MM.1S (cell line): Measurements from ENCODE around the gene MARCHF9.

Experiments
- DNase-seq: peaks from one replicate; pipeline ENCODE4 v3.0.0-alpha.2; 2015
- H2AFZ ChIP-seq: fragments of 300-600 bp; sonication (generic); 2 replicates; pipeline ENCODE4 v1.6.0; 2016; ENCODE audit warnings: antibody characterized with exemption, low read length
- H3F3A ChIP-seq: fragments of 300-600 bp; sonication (generic); 2 replicates; pipeline ENCODE4 v1.6.1; 2016; ENCODE audit warnings: mild to moderate bottlenecking, antibody characterized with exemption, low read length, moderate library complexity, mixed read lengths; ENCODE audit not compliant: insufficient read depth
- H3K27ac ChIP-seq: fragments of 300-600 bp; sonication (generic); 2 replicates; pipeline ENCODE4 v1.5.1; 2016; ENCODE audit warnings: mild to moderate bottlenecking, low read length
- H3K27me3 ChIP-seq: fragments of 300-600 bp; sonication (generic); replicated peaks from 2 replicates; pipeline ENCODE4 v1.6.0; 2016; ENCODE audit warnings: low read length; ENCODE audit not compliant: insufficient read depth
- H3K36me3 ChIP-seq: fragments of 300-600 bp; sonication (generic); replicated peaks from 2 replicates; pipeline ENCODE4 v1.6.1; 2016; ENCODE audit warnings: mild to moderate bottlenecking, low read length, mixed read lengths; ENCODE audit not compliant: insufficient read depth
- H3K4me1 ChIP-seq: fragments of 300-600 bp; sonication (generic); 2 replicates; pipeline ENCODE4 v1.6.1; 2016; ENCODE audit warnings: low read length, mixed read lengths
- H3K4me2 ChIP-seq: fragments of 300-600 bp; sonication (generic); 2 replicates; pipeline ENCODE4 v1.6.0; 2016; ENCODE audit warnings: low read depth, low read length
- H3K4me3 ChIP-seq: fragments of 300-600 bp; sonication (generic); 2 replicates; pipeline ENCODE4 v1.5.1; 2016; ENCODE audit warnings: low read length, mixed read lengths
- H3K79me2 ChIP-seq: fragments of 300-600 bp; sonication (generic); 2 replicates; pipeline ENCODE4 v1.6.1; 2016; ENCODE audit warnings: mixed run types, low read length, mixed read lengths
- H3K9ac ChIP-seq: fragments of 300-600 bp; sonication (generic); 2 replicates; pipeline ENCODE4 v1.6.1; 2016; ENCODE audit warnings: low read length, mixed read lengths
- H3K9me2 ChIP-seq: fragments of 300-600 bp; sonication (generic); replicated peaks from 2 replicates; pipeline ENCODE4 v1.6.1; 2016; ENCODE audit warnings: mild to moderate bottlenecking, low read length, mixed read lengths; ENCODE audit not compliant: insufficient read depth
- H3K9me3 ChIP-seq: fragments of 300-600 bp; sonication (generic); replicated peaks from 2 replicates; pipeline ENCODE4 v1.6.1; 2016; ENCODE audit warnings: mild to moderate bottlenecking, low read length, mixed read lengths; ENCODE audit not compliant: insufficient read depth
- H4K20me1 ChIP-seq: fragments of 300-600 bp; sonication (generic); 2 replicates; pipeline ENCODE4 v1.6.1; 2016; ENCODE audit warnings: mild to moderate bottlenecking, low read length, moderate library complexity, mixed read lengths; ENCODE audit not compliant: insufficient read depth
- CTCF ChIP-seq: fragments of 300-600 bp; sonication (generic); IDR thresholded peaks from 2 replicates; pipeline ENCODE4 v1.5.1; 2016; ENCODE audit warnings: antibody characterized with exemption, low read length, mixed read lengths
- EZH2 ChIP-seq: fragments of 300-600 bp; sonication (generic); optimal IDR thresholded peaks from 2 replicates; pipeline ENCODE3; 2017; ENCODE audit warnings: low read depth, mild to moderate bottlenecking, antibody characterized with exemption, low read length, mixed read lengths
- EZH2phosphoT487 ChIP-seq: fragments of 300-600 bp; sonication (generic); IDR thresholded peaks from 2 replicates; pipeline ENCODE4 v1.6.1; 2018; ENCODE audit warnings: antibody characterized with exemption, low read length

MARCHF9 gene

GRCh38 chr12:57722716-57723629 lies 31.9 kb upstream of the MARCHF9 start:
- no peak overlapping the region for H3K4me2 ChIP-seq
- no peak overlapping the region for H2AFZ ChIP-seq
- no peaks in the 10 kb centered on the region for H4K20me1 ChIP-seq
- H3K9me3 ChIP-seq, result no peaks in the 10 kb centered on the region
- no peaks in the 10 kb centered on the region for H3K79me2 ChIP-seq
- no peak for TF ChIP-seq EZH2phosphoT487
- TF ChIP-seq CTCF, result no peak
- no peak for TF ChIP-seq EZH2
- no peak overlapping the region for H3K9ac ChIP-seq
- no peak overlapping the region for H3K27ac ChIP-seq
- H3K4me1 ChIP-seq, result no peaks in the 10 kb centered on the region
- DNase-seq, result no peak
- no peak overlapping the region for H3K4me3 ChIP-seq
- H3K9me2 ChIP-seq, result no peaks in the 10 kb centered on the region
- no peaks in the 10 kb centered on the region; the same call in 1 of the 2 replicates for H3K36me3 ChIP-seq
- H3F3A ChIP-seq, result no peaks in the 10 kb centered on the region; the same call in 1 of the 2 replicates
- H3K27me3 ChIP-seq, result no peaks in the 10 kb centered on the region

- H3K79me2 ChIP-seq, result no peaks in the 10 kb centered on the region
- no peak overlapping the region for H2AFZ ChIP-seq
- H3K27ac ChIP-seq, result no peak overlapping the region
- DNase-seq, result no peak
- H4K20me1 ChIP-seq, result no peaks in the 10 kb centered on the region
- H3K9me3 ChIP-seq, result no peaks in the 10 kb centered on the region
- H3K36me3 ChIP-seq, result no peaks in the 10 kb centered on the region; the same call in 1 of the 2 replicates
- H3K4me3 ChIP-seq, result no peak overlapping the region
- TF ChIP-seq CTCF (no peak), EZH2 (no peak), EZH2phosphoT487 (no peak)
- no peaks in the 10 kb centered on the region for H3K4me1 ChIP-seq
- no peak overlapping the region for H3K4me2 ChIP-seq
- no peak overlapping the region for H3K9ac ChIP-seq
- H3K27me3 ChIP-seq, result no peaks in the 10 kb centered on the region
- H3F3A ChIP-seq, result no peaks in the 10 kb centered on the region; the same call in 1 of the 2 replicates
- no peaks in the 10 kb centered on the region for H3K9me2 ChIP-seq
Measured at GRCh38 chr12:57723630-57723962, 31.3 kb upstream of the MARCHF9 start.

GRCh38 chr12:57724003-57724935 lies 30.6 kb upstream of the MARCHF9 start:
- no peaks in the 10 kb centered on the region for H3K79me2 ChIP-seq
- no peaks in the 10 kb centered on the region for H3K27me3 ChIP-seq
- no peaks in the 10 kb centered on the region for H3K9me2 ChIP-seq
- no peaks in the 10 kb centered on the region for H3K9me3 ChIP-seq
- H3K9ac ChIP-seq, result no peak overlapping the region
- H2AFZ ChIP-seq, result no peak overlapping the region
- H3K4me1 ChIP-seq, result no peaks in the 10 kb centered on the region
- no peaks in the 10 kb centered on the region; the same call in 1 of the 2 replicates for H3K36me3 ChIP-seq
- no peak for DNase-seq
- H3K4me3 ChIP-seq, result no peak overlapping the region
- H4K20me1 ChIP-seq, result no peaks in the 10 kb centered on the region
- no peak overlapping the region for H3K4me2 ChIP-seq
- H3F3A ChIP-seq, result no peaks in the 10 kb centered on the region; the same call in 1 of the 2 replicates
- TF ChIP-seq CTCF, result no peak
- TF ChIP-seq EZH2, result no peak
- no peak for TF ChIP-seq EZH2phosphoT487
- H3K27ac ChIP-seq, result no peak overlapping the region
